H9 (cell line): ENCODE results near the gene SMG7. TPM values are rescaled to one million over a fixed set of nuclear protein-coding genes. Genes with fewer than 3 reads are reported as not detected.

Experiments used
- DNase-seq: peaks from one replicate; pipeline ENCODE4 v3.0.0-alpha.2; 2017
- H2AFZ ChIP-seq: one replicate; pipeline ENCODE4 v1.6.1; 2013; ENCODE audit warnings: mild to moderate bottlenecking, low read length, control low read depth, moderate library complexity
- H2AK5ac ChIP-seq: 2 replicates; pipeline ENCODE4 v1.6.1; 2013; ENCODE audit warnings: low read length, control low read depth, mixed read lengths; ENCODE audit not compliant: insufficient read length
- H2BK120ac ChIP-seq: one replicate; pipeline ENCODE4 v1.6.1; 2013; ENCODE audit warnings: low read depth, mild to moderate bottlenecking, low read length, control low read depth, inconsistent platforms; ENCODE audit not compliant: poor library complexity, severe bottlenecking
- H2BK12ac ChIP-seq: 2 replicates; pipeline ENCODE4 v1.6.1; 2013; ENCODE audit warnings: low read length, control low read depth, mixed read lengths, low read depth; ENCODE audit not compliant: insufficient read length
- H2BK15ac ChIP-seq: 2 replicates; pipeline ENCODE4 v1.6.1; 2013; ENCODE audit warnings: low read depth, low read length, control low read depth
- H2BK20ac ChIP-seq: one replicate; pipeline ENCODE4 v1.6.1; 2013; ENCODE audit warnings: low read depth, mild to moderate bottlenecking, low read length, control low read depth, inconsistent platforms; ENCODE audit not compliant: poor library complexity, severe bottlenecking
- H2BK5ac ChIP-seq: 2 replicates; pipeline ENCODE4 v1.6.1; 2013; ENCODE audit warnings: low read length, control low read depth, mixed read lengths; ENCODE audit not compliant: insufficient read length
- H3K14ac ChIP-seq: 2 replicates; pipeline ENCODE4 v1.6.1; 2013; ENCODE audit warnings: low read length, control low read depth; ENCODE audit not compliant: insufficient read depth
- H3K18ac ChIP-seq: 2 replicates; pipeline ENCODE4 v1.6.1; 2013; ENCODE audit warnings: low read depth, mild to moderate bottlenecking, mixed read lengths, low read length, control low read depth; ENCODE audit not compliant: insufficient read length
- H3K23ac ChIP-seq: 2 replicates; pipeline ENCODE4 v1.6.1; 2013; ENCODE audit warnings: low read length, control low read depth, mixed read lengths, low read depth; ENCODE audit not compliant: insufficient read length
- H3K23me2 ChIP-seq: 2 replicates; pipeline ENCODE4 v1.6.1; 2013; ENCODE audit warnings: low read depth, mild to moderate bottlenecking, mixed read lengths, low read length, control low read depth; ENCODE audit not compliant: insufficient read length, poor library complexity, severe bottlenecking
- H3K27ac ChIP-seq: 2 replicates; pipeline ENCODE4 v1.5.1; 2013; ENCODE audit warnings: low read length, control low read depth, mixed read lengths, low read depth; ENCODE audit not compliant: insufficient read length
- H3K27me3 ChIP-seq: 2 replicates; pipeline ENCODE4 v1.6.1; 2013; ENCODE audit warnings: low read length, control low read depth, inconsistent platforms; ENCODE audit not compliant: insufficient read depth
- H3K4ac ChIP-seq: 2 replicates; pipeline ENCODE4 v1.6.1; 2013; ENCODE audit warnings: low read depth, mild to moderate bottlenecking, control low read depth, inconsistent platforms, low read length, moderate library complexity
- H3K4me1 ChIP-seq: 2 replicates; pipeline ENCODE4 v1.6.1; 2013; ENCODE audit warnings: low read length, control low read depth, inconsistent platforms; ENCODE audit not compliant: insufficient read depth
- H3K4me2 ChIP-seq: 2 replicates; pipeline ENCODE4 v1.6.1; 2013; ENCODE audit warnings: low read length, control low read depth, mixed read lengths; ENCODE audit not compliant: insufficient read length, insufficient read depth
- H3K56ac ChIP-seq: 2 replicates; pipeline ENCODE4 v1.6.1; 2013; ENCODE audit warnings: low read depth, mild to moderate bottlenecking, mixed read lengths, low read length, control low read depth; ENCODE audit not compliant: insufficient read length
- H3K79me1 ChIP-seq: 2 replicates; pipeline ENCODE4 v1.6.1; 2013; ENCODE audit warnings: low read depth, mild to moderate bottlenecking, moderate library complexity, low read length, control low read depth, inconsistent platforms; ENCODE audit not compliant: insufficient read depth, poor library complexity, severe bottlenecking
- H3K79me2 ChIP-seq: 2 replicates; pipeline ENCODE4 v1.6.1; 2013; ENCODE audit warnings: low read length, control low read depth, inconsistent platforms; ENCODE audit not compliant: insufficient read depth
- H3K9ac ChIP-seq: 2 replicates; pipeline ENCODE4 v1.6.1; 2013; ENCODE audit warnings: low read length, control low read depth, mixed read lengths; ENCODE audit not compliant: insufficient read length; ENCODE audit errors: extremely low read depth
- H3K9me3 ChIP-seq: one replicate; pipeline ENCODE4 v1.6.1; 2013; ENCODE audit warnings: low read depth, low read length, inconsistent platforms; ENCODE audit not compliant: control insufficient read depth
- H3T11ph ChIP-seq: one replicate; pipeline ENCODE4 v1.6.1; 2013; ENCODE audit warnings: mild to moderate bottlenecking, low read length, control low read depth, inconsistent platforms
- H4K20me1 ChIP-seq: one replicate; pipeline ENCODE4 v1.6.1; 2013; ENCODE audit not compliant: control insufficient read depth, insufficient read length, insufficient read depth
- H4K5ac ChIP-seq: 2 replicates; pipeline ENCODE4 v1.6.1; 2013; ENCODE audit warnings: low read depth, mild to moderate bottlenecking, mixed read lengths, low read length, control low read depth; ENCODE audit not compliant: insufficient read length
- H4K8ac ChIP-seq: replicated peaks from 2 replicates; pipeline ENCODE4 v1.6.1; 2013; ENCODE audit warnings: low read length, control low read depth, mixed read lengths, low read depth; ENCODE audit not compliant: insufficient read length
- H4K91ac ChIP-seq: 2 replicates; pipeline ENCODE4 v1.6.1; 2013; ENCODE audit warnings: low read depth, mild to moderate bottlenecking, moderate library complexity, mixed read lengths, low read length, control low read depth; ENCODE audit not compliant: insufficient read length
- H3K27ac Mint-ChIP-seq, 3 experiments: 2 replicates in 2 of 3; 3 replicates in 1 of 3; pipeline ENCODE4 v1.8.0; 2020 to 2021; ENCODE audit warnings: mixed read lengths in 3 of 3, mild to moderate bottlenecking in 1 of 3, moderate library complexity in 1 of 3
- H3K27me3 Mint-ChIP-seq: 2 replicates; pipeline ENCODE4 v1.8.0; 2021; ENCODE audit warnings: low read depth, mild to moderate bottlenecking, moderate library complexity, mixed read lengths
- H3K36me3 Mint-ChIP-seq, 3 experiments: 2 replicates in 2 of 3; 3 replicates in 1 of 3; pipeline ENCODE4 v1.8.0; 2020 to 2021; ENCODE audit warnings: low read depth in 3 of 3, mixed read lengths in 3 of 3; ENCODE audit not compliant: insufficient read depth in 1 of 3
- H3K4me1 Mint-ChIP-seq, 2 experiments: 2 replicates each; pipeline ENCODE4 v1.8.0; 2020; ENCODE audit warnings: mixed read lengths in 2 of 2
- H3K4me3 Mint-ChIP-seq, 2 experiments: 2 replicates in 1 of 2; 3 replicates in 1 of 2; pipeline ENCODE4 v1.8.0; 2020 to 2021; ENCODE audit warnings: mild to moderate bottlenecking in 2 of 2, mixed read lengths in 2 of 2, moderate library complexity in 1 of 2
- H3K9me3 Mint-ChIP-seq, 2 experiments: 2 replicates in 1 of 2; 3 replicates in 1 of 2; pipeline ENCODE4 v1.8.0; 2020; ENCODE audit warnings: mild to moderate bottlenecking in 2 of 2, mixed read lengths in 2 of 2, moderate library complexity in 1 of 2
- CTCF ChIP-seq: fragments of 200-600 bp; sonication (generic); conservative IDR thresholded peaks from 3 replicates; pipeline ENCODE4 v1.8.0; 2021; ENCODE audit warnings: antibody characterized with exemption, mild to moderate bottlenecking
- total RNA-seq: library from RNA; stranded (reverse); gene quantifications from 2 replicates; pipeline ENCODE4 v1.2.1, GENCODE V29; 2021

The SMG7 gene
- total RNA-seq, 1 experiment from 2014 or later: 77.0 TPM

- no peak overlapping the region for H3K14ac ChIP-seq
- no peaks in the 10 kb centered on the region for H4K20me1 ChIP-seq
- H3K4ac ChIP-seq: no peak overlapping the region
- H3K4me3 Mint-ChIP-seq: no peak overlapping the region
- no peak overlapping the region for H3K9ac ChIP-seq
- H3K4me2 ChIP-seq: no peak overlapping the region
- H3K4me1 ChIP-seq: no peaks in the 10 kb centered on the region
- no peaks in the 10 kb centered on the region for H3K27me3 ChIP-seq
- no peaks in the 10 kb centered on the region for H3K9me3 Mint-ChIP-seq
- H3K4me1 Mint-ChIP-seq: no peaks in the 10 kb centered on the region
- H2BK5ac ChIP-seq: no peak overlapping the region
- H3K23me2 ChIP-seq: no peaks in the 10 kb centered on the region
- H3K27ac ChIP-seq: no peak overlapping the region
- H3K79me2 ChIP-seq: no peaks in the 10 kb centered on the region
- no peak overlapping the region for H3T11ph ChIP-seq
- H3K36me3 Mint-ChIP-seq: peaks cover 0 to 22% (median under 1%) of the 10 kb centered on the region in 3 experiments; a peak in 3 of 7 replicates
- no peaks in the 10 kb centered on the region for H3K9me3 ChIP-seq
- H3K27ac Mint-ChIP-seq: no peak overlapping the region
- no peak overlapping the region for H2BK12ac ChIP-seq
- no peak for TF ChIP-seq CTCF
- H3K56ac ChIP-seq: no peak overlapping the region
- no peak overlapping the region for H4K8ac ChIP-seq
- H2BK15ac ChIP-seq: no peak overlapping the region
- no peak overlapping the region for H3K23ac ChIP-seq
- H2BK120ac ChIP-seq: no peak overlapping the region
- DNase-seq: no peak
- H3K27me3 Mint-ChIP-seq: no peaks in the 10 kb centered on the region
- H4K5ac ChIP-seq: no peak overlapping the region
- H3K18ac ChIP-seq: no peak overlapping the region
- H4K91ac ChIP-seq: no peak overlapping the region
- H2AFZ ChIP-seq: no peak overlapping the region
- H2BK20ac ChIP-seq: no peak overlapping the region
- no peaks in the 10 kb centered on the region for H3K79me1 ChIP-seq
- H2AK5ac ChIP-seq: no peak overlapping the region
Observed at GRCh38 chr1:183559061-183559460, 86.8 kb downstream of the SMG7 start.
